ENCODE data around the gene CHRNA4.
"Not testable (repeated sequence)": the region's sequence is repeated elsewhere in the genome, so short reads cannot be mapped to it uniquely, and the experiment has no call there.

Gene CHRNA4

GRCh38 chr20:63347950-63348827 lies 13.0 kb downstream of the CHRNA4 start:
- DNase-seq: no peak

- DNase-seq: no peak
Observed at GRCh38 chr20:63347081-63347741, 13.9 kb downstream of the CHRNA4 start.

GRCh38 chr20:63346131-63347080 lies 14.7 kb downstream of the CHRNA4 start:
- DNase-seq: no peak

GRCh38 chr20:63345328-63346100 lies 15.6 kb downstream of the CHRNA4 start:
- no peak for DNase-seq

GRCh38 chr20:63344616-63345327 lies 16.4 kb downstream of the CHRNA4 start:
- DNase-seq: no peak

- DNase-seq: no peak
Observed at GRCh38 chr20:63343460-63344445, 17.4 kb downstream of the CHRNA4 start.

- no peak for DNase-seq
Observed at GRCh38 chr20:63342561-63343459, 18.3 kb downstream of the CHRNA4 start.

GRCh38 chr20:63340158-63340688 lies 20.9 kb downstream of the CHRNA4 start:
- DNase-seq: not testable (repeated sequence)

- DNase-seq: not testable (repeated sequence)
Observed at GRCh38 chr20:63339154-63340094, 21.7 kb downstream of the CHRNA4 start.

- no peak for DNase-seq
Observed at GRCh38 chr20:63337786-63338420, 23.2 kb downstream of the CHRNA4 start.

- no peak for DNase-seq
Observed at GRCh38 chr20:63336232-63336752, 24.9 kb downstream of the CHRNA4 start.

- no peak for DNase-seq
Observed at GRCh38 chr20:63335711-63336110, 25.4 kb downstream of the CHRNA4 start.

- not testable (repeated sequence) for DNase-seq
Observed at GRCh38 chr20:63335060-63335459, 26.1 kb downstream of the CHRNA4 start.

- no peak for DNase-seq
Observed at GRCh38 chr20:63334356-63334755, 26.8 kb downstream of the CHRNA4 start.

- no peak for DNase-seq
Observed at GRCh38 chr20:63333241-63333836, 27.8 kb downstream of the CHRNA4 start.

- no peak for DNase-seq
Observed at GRCh38 chr20:63332488-63333240, 28.5 kb downstream of the CHRNA4 start.
